Measurements from ENCODE around the gene STK11. TPM values are rescaled to one million over a fixed set of nuclear protein-coding genes. Genes with fewer than 3 reads are reported as not detected.

STK11 gene
- total and polyA plus RNA-seq, 2 donors (not counting 3 experiments of a cell fraction or from before 2014, with no cell fraction given): 39.4 to 75.4 TPM

- Histone ChIP-seq H4K20me1 (replicated peaks; ENCODE audit: control insufficient read depth, extremely low read depth, insufficient read depth, low read length) (no peaks in the 10 kb centered on the region), H3K4me3 (replicated peaks in 1 of 3; ENCODE audit: insufficient read depth in 1 of 3, low read depth in 1 of 3, low read length in 3 of 3) (no peak overlapping the region), H2AFZ (ENCODE audit: low read depth, low read length) (no peak overlapping the region), H3K9ac (replicated peaks; ENCODE audit: extremely low read depth, insufficient read depth, low read length) (peak overlapping the region; percentile 41), H3K4me1 (ENCODE audit: control insufficient read depth, extremely low read depth, insufficient read depth, low read length) (peaks cover 53% of the 10 kb centered on the region), H3K9me3 (replicated peaks; ENCODE audit: control insufficient read depth, insufficient read depth, low read length) (no peaks in the 10 kb centered on the region), H3K4me2 (ENCODE audit: insufficient read depth, low read length) (no peak overlapping the region), H3K36me3 (ENCODE audit: control insufficient read depth in 2 of 2, extremely low read depth in 1 of 2, insufficient read depth in 2 of 2, low read length in 2 of 2) (peaks cover 29 to 30% of the 10 kb centered on the region in 2 experiments), H3K27me3 (ENCODE audit: control insufficient read depth in 2 of 2, insufficient read depth in 2 of 2, low read length in 2 of 2) (no peaks in the 10 kb centered on the region), H3K9me1 (replicated peaks; ENCODE audit: control insufficient read depth, extremely low read depth, insufficient read depth, low read length) (no peaks in the 10 kb centered on the region), H3K27ac (ENCODE audit: insufficient read depth, low read depth, low read length) (peak overlapping the region; percentile 61), H3K79me2 (ENCODE audit: control insufficient read depth, insufficient read depth, low read length) (peaks cover 31% of the 10 kb centered on the region)
- intact Hi-C loops (cut with micrococcal nuclease) (no loop called here), dilution Hi-C loops (cut with MboI; ENCODE audit: extremely low pct_ligation_motif_present, low sequenced_read_pairs) (no loop called here)
- POLR2A ChIA-PET: interaction anchor here (0.6 to 3.4 kb wide), 2 partner anchors 8 to 10 kb away, joined by 5 to 19 read pairs; partner anchors contain the start of gene CIRBP
- FAIRE-seq (peak; percentile 12), DNase-seq (ENCODE audit: low read depth, low spot score) (no peak)
- no peak for TF ChIP-seq GATA2 (IDR thresholded peaks at IDR 0.05; ENCODE audit: insufficient read depth, insufficient read length, low read depth, low read length)
- no TSS peak for BruUV-seq (replicated peaks)
- CTCF ChIA-PET: interaction anchor here (7.8 kb wide), 1 partner anchor 14 kb away, joined by 63 read pairs; no protein-coding TSS in a partner anchor
Measured at GRCh38 chr19:1258707-1259205, 53.2 kb downstream of the STK11 start.

- CTCF ChIA-PET: interaction anchor here (7.8 kb wide), 1 partner anchor 15 kb away, joined by 63 read pairs; no protein-coding TSS in a partner anchor
- no peaks in the 10 kb centered on the region for H3K27me3 ChIP-seq (ENCODE audit: control insufficient read depth in 2 of 2, insufficient read depth in 2 of 2, low read length in 2 of 2)
- H4K20me1 ChIP-seq (replicated peaks; ENCODE audit: control insufficient read depth, extremely low read depth, insufficient read depth, low read length): no peaks in the 10 kb centered on the region
- no peaks in the 10 kb centered on the region for H3K9me3 ChIP-seq (replicated peaks; ENCODE audit: control insufficient read depth, insufficient read depth, low read length)
- H3K27ac ChIP-seq (ENCODE audit: insufficient read depth, low read depth, low read length): peak overlapping the region; percentile 61
- H3K4me2 ChIP-seq (ENCODE audit: insufficient read depth, low read length): no peak overlapping the region
- POLR2A ChIA-PET: interaction anchor here (0.7 to 3.4 kb wide), 2 partner anchors 10 to 15 kb away, joined by 5 to 19 read pairs; partner anchors contain the start of gene CIRBP
- dilution Hi-C loops (cut with MboI; ENCODE audit: extremely low pct_ligation_motif_present, low sequenced_read_pairs): no loop called here
- intact Hi-C loops (cut with micrococcal nuclease): no loop called here
- no peak for TF ChIP-seq EZH2 (IDR thresholded peaks at IDR 0.05; ENCODE audit: borderline replicate concordance, low read depth, low read length, severe bottlenecking)
- no peak for TF ChIP-seq JUN (IDR thresholded peaks at IDR 0.05; ENCODE audit: borderline replicate concordance, insufficient read depth, insufficient read length, low read depth)
- no peak for TF ChIP-seq FOS (IDR thresholded peaks at IDR 0.05; ENCODE audit: borderline replicate concordance, insufficient read depth, low read length)
- TF ChIP-seq, protein P1, sequence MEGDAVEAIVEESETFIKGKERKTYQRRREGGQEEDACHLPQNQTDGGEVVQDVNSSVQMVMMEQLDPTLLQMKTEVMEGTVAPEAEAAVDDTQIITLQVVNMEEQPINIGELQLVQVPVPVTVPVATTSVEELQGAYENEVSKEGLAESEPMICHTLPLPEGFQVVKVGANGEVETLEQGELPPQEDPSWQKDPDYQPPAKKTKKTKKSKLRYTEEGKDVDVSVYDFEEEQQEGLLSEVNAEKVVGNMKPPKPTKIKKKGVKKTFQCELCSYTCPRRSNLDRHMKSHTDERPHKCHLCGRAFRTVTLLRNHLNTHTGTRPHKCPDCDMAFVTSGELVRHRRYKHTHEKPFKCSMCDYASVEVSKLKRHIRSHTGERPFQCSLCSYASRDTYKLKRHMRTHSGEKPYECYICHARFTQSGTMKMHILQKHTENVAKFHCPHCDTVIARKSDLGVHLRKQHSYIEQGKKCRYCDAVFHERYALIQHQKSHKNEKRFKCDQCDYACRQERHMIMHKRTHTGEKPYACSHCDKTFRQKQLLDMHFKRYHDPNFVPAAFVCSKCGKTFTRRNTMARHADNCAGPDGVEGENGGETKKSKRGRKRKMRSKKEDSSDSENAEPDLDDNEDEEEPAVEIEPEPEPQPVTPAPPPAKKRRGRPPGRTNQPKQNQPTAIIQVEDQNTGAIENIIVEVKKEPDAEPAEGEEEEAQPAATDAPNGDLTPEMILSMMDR (IDR thresholded peaks at IDR 0.05; ENCODE audit: extremely low read depth in 1 of 2, insufficient read depth in 1 of 2, low read depth in 1 of 2, low read length in 2 of 2): no peak
- TF ChIP-seq GATA2 (IDR thresholded peaks at IDR 0.05; ENCODE audit: insufficient read depth, insufficient read length, low read depth, low read length): no peak
- peak; percentile 98 for TF ChIP-seq POLR2A (IDR thresholded peaks at IDR 0.05; ENCODE audit: low read depth, low read length)
- peak; percentile 96 for TF ChIP-seq POLR2AphosphoS5 (IDR thresholded peaks at IDR 0.05; ENCODE audit: insufficient read depth, low read depth, low read length)
- no peak for TF ChIP-seq MYC (IDR thresholded peaks at IDR 0.05; ENCODE audit: low read depth, low read length)
- no peak for TF ChIP-seq MAX (IDR thresholded peaks at IDR 0.05; ENCODE audit: insufficient read depth, insufficient read length)
- H3K4me1 ChIP-seq (ENCODE audit: control insufficient read depth, extremely low read depth, insufficient read depth, low read length): peaks cover 47% of the 10 kb centered on the region
- no TSS peak for BruUV-seq (replicated peaks)
- peak; percentile 62 for DNase-seq (ENCODE audit: low read depth, low spot score)
- peak; percentile 73 for FAIRE-seq
- no peak overlapping the region for H2AFZ ChIP-seq (ENCODE audit: low read depth, low read length)
- peaks cover 25 to 26% of the 10 kb centered on the region in 2 experiments for H3K36me3 ChIP-seq (ENCODE audit: control insufficient read depth in 2 of 2, extremely low read depth in 1 of 2, insufficient read depth in 2 of 2, low read length in 2 of 2)
- no peaks in the 10 kb centered on the region for H3K9me1 ChIP-seq (replicated peaks; ENCODE audit: control insufficient read depth, extremely low read depth, insufficient read depth, low read length)
- H3K4me3 ChIP-seq (replicated peaks in 1 of 3; ENCODE audit: insufficient read depth in 1 of 3, low read depth in 1 of 3, low read length in 3 of 3): no peak overlapping the region
- H3K79me2 ChIP-seq (ENCODE audit: control insufficient read depth, insufficient read depth, low read length): peaks cover 25% of the 10 kb centered on the region
- peak overlapping the region; percentile 41 for H3K9ac ChIP-seq (replicated peaks; ENCODE audit: extremely low read depth, insufficient read depth, low read length)
Measured at GRCh38 chr19:1259206-1259875, 53.8 kb downstream of the STK11 start.
